Upper lobe of left lung (tissue), 4 donors: ENCODE results near the gene STARD9.

ENCODE experiments used
- POLR2A ChIP-seq, 4 donors: fragments of 450-650 bp; IDR thresholded peaks; one replicate each; pipeline ENCODE4 v1.5.1; 2016 to 2017; ENCODE audit warnings: antibody characterized with exemption in 4 of 4, mild to moderate bottlenecking in 2 of 4
- TF ChIP-seq, protein P1 (sequence below), 6 experiments: fragments of 450-650 bp in 4 of 6; fragments of 200-600 bp in 2 of 6; sonication (generic) in 2 of 6; IDR thresholded peaks; one replicate each; pipeline ENCODE4 v1.5.1; 2016 to 2019; ENCODE audit warnings: antibody characterized with exemption in 6 of 6

GRCh38 chr15:42576776-42577175 is 1.4 kb downstream of the STARD9 start:
- TF ChIP-seq, protein P1, sequence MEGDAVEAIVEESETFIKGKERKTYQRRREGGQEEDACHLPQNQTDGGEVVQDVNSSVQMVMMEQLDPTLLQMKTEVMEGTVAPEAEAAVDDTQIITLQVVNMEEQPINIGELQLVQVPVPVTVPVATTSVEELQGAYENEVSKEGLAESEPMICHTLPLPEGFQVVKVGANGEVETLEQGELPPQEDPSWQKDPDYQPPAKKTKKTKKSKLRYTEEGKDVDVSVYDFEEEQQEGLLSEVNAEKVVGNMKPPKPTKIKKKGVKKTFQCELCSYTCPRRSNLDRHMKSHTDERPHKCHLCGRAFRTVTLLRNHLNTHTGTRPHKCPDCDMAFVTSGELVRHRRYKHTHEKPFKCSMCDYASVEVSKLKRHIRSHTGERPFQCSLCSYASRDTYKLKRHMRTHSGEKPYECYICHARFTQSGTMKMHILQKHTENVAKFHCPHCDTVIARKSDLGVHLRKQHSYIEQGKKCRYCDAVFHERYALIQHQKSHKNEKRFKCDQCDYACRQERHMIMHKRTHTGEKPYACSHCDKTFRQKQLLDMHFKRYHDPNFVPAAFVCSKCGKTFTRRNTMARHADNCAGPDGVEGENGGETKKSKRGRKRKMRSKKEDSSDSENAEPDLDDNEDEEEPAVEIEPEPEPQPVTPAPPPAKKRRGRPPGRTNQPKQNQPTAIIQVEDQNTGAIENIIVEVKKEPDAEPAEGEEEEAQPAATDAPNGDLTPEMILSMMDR (IDR thresholded peaks at IDR 0.05) = no peak
- no peak for TF ChIP-seq POLR2A (IDR thresholded peaks at IDR 0.05)
